GM23338 (cell line): ENCODE data around the gene PSKH1.

Experiments
- EZH2 ChIP-seq: fragments of 200-600 bp; sonication (generic); IDR thresholded peaks from one replicate; pipeline ENCODE4 v1.8.0; 2017; ENCODE audit warnings: antibody characterized with exemption, mild to moderate bottlenecking, low read depth; ENCODE audit not compliant: unreplicated experiment
- EZH2phosphoT487 ChIP-seq: fragments of 200-600 bp; sonication (generic); IDR thresholded peaks from one replicate; pipeline ENCODE4 v1.8.1; 2018; ENCODE audit warnings: antibody characterized with exemption; ENCODE audit not compliant: unreplicated experiment
- JUNB ChIP-seq: IDR thresholded peaks from one replicate; pipeline ENCODE4 v1.6.1; 2016; ENCODE audit warnings: antibody characterized with exemption; ENCODE audit not compliant: unreplicated experiment
- POLR2AphosphoS5 ChIP-seq: IDR thresholded peaks from 2 replicates; pipeline ENCODE4 v1.6.1; 2016; ENCODE audit warnings: antibody characterized with exemption, low read depth
- TF ChIP-seq, protein P1 (sequence below), 2 experiments: fragments of 200-600 bp in 1 of 2; sonication (generic) in 1 of 2; conservative IDR thresholded peaks; 2 replicates each; pipeline versions ENCODE4 v1.5.1 to v1.6.1; 2016 to 2017; ENCODE audit warnings: antibody characterized with exemption in 2 of 2, low read depth in 2 of 2, mild to moderate bottlenecking in 2 of 2, moderate library complexity in 1 of 2

DNA sequence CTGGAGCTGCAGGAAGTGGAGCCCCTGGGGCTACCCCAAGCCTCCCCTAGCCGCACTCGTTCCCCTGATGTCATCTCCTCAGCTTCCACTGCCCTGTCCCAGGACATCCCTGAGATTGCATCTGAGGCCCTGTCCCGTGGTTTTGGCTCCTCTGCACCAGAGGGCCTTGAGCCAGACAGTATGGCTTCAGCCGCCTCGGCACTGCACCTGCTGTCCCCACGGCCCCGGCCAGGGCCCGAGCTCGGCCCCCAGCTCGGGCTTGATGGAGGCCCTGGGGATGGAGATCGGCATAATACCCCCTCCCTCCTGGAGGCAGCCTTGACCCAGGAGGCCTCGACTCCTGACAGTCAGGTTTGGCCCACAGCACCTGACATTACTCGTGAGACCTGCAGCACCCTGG lies 12.5 kb upstream of the PSKH1 start:
- TF ChIP-seq, protein P1, sequence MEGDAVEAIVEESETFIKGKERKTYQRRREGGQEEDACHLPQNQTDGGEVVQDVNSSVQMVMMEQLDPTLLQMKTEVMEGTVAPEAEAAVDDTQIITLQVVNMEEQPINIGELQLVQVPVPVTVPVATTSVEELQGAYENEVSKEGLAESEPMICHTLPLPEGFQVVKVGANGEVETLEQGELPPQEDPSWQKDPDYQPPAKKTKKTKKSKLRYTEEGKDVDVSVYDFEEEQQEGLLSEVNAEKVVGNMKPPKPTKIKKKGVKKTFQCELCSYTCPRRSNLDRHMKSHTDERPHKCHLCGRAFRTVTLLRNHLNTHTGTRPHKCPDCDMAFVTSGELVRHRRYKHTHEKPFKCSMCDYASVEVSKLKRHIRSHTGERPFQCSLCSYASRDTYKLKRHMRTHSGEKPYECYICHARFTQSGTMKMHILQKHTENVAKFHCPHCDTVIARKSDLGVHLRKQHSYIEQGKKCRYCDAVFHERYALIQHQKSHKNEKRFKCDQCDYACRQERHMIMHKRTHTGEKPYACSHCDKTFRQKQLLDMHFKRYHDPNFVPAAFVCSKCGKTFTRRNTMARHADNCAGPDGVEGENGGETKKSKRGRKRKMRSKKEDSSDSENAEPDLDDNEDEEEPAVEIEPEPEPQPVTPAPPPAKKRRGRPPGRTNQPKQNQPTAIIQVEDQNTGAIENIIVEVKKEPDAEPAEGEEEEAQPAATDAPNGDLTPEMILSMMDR (conservative IDR thresholded peaks at IDR 0.05; ENCODE audit: low read depth in 2 of 2), result no peak
- TF ChIP-seq EZH2phosphoT487, result no peak
- TF ChIP-seq EZH2, result no peak
- no peak for TF ChIP-seq POLR2AphosphoS5
- no peak for TF ChIP-seq JUNB
